ENCODE measurements around the gene PRKCI.

DNA sequence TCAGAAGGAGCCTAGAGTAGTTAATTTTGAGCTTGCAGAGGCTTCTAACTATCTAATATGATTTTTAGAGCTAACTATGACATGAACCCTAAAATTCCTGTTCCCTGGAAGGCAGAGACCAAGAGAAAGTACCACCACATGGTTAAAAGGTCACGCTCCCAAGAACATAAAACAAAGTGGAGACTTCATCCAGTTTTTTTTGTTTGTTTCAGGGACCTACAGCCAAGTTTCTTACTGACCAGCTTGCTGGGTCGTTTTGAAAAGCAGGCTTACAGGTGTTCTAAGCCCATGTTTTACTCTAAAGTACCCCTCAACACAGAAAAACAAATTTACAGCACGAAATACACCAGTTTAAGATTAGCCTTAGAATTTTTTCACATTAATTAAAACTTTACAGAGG is 95.7 kb downstream of the PRKCI start:
- TF ChIP-seq, protein P1, sequence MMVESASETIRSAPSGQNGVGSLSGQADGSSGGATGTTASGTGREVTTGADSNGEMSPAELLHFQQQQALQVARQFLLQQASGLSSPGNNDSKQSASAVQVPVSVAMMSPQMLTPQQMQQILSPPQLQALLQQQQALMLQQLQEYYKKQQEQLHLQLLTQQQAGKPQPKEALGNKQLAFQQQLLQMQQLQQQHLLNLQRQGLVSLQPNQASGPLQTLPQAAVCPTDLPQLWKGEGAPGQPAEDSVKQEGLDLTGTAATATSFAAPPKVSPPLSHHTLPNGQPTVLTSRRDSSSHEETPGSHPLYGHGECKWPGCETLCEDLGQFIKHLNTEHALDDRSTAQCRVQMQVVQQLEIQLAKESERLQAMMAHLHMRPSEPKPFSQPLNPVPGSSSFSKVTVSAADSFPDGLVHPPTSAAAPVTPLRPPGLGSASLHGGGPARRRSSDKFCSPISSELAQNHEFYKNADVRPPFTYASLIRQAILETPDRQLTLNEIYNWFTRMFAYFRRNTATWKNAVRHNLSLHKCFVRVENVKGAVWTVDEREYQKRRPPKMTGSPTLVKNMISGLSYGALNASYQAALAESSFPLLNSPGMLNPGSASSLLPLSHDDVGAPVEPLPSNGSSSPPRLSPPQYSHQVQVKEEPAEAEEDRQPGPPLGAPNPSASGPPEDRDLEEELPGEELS (CRISPR knock-in tag; IDR thresholded peaks at IDR 0.05): no peak
- TF ChIP-seq, protein P2, sequence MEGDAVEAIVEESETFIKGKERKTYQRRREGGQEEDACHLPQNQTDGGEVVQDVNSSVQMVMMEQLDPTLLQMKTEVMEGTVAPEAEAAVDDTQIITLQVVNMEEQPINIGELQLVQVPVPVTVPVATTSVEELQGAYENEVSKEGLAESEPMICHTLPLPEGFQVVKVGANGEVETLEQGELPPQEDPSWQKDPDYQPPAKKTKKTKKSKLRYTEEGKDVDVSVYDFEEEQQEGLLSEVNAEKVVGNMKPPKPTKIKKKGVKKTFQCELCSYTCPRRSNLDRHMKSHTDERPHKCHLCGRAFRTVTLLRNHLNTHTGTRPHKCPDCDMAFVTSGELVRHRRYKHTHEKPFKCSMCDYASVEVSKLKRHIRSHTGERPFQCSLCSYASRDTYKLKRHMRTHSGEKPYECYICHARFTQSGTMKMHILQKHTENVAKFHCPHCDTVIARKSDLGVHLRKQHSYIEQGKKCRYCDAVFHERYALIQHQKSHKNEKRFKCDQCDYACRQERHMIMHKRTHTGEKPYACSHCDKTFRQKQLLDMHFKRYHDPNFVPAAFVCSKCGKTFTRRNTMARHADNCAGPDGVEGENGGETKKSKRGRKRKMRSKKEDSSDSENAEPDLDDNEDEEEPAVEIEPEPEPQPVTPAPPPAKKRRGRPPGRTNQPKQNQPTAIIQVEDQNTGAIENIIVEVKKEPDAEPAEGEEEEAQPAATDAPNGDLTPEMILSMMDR (IDR thresholded peaks at IDR 0.05): no peak
- TF ChIP-seq IRF2 (CRISPR knock-in tag; IDR thresholded peaks at IDR 0.05; ENCODE audit: borderline replicate concordance, low read depth) (no peak), MAX (CRISPR knock-in tag; IDR thresholded peaks at IDR 0.05) (no peak), ZNF263 (CRISPR knock-in tag; IDR thresholded peaks at IDR 0.05; ENCODE audit: low read depth) (no peak), ETV6 (CRISPR knock-in tag; IDR thresholded peaks at IDR 0.05) (no peak), JUN (CRISPR knock-in tag; IDR thresholded peaks at IDR 0.05) (no peak), FOXK1 (CRISPR knock-in tag; IDR thresholded peaks at IDR 0.05) (no peak), ZNF232 (CRISPR knock-in tag; IDR thresholded peaks at IDR 0.05) (no peak), ATF6 (CRISPR knock-in tag; IDR thresholded peaks at IDR 0.05) (no peak)

All from WTC11 (cell line).